Eye (tissue), 1 donor: ENCODE measurements around the gene LDHA.
"Not testable (repeated sequence)": the region's sequence is repeated elsewhere in the genome, so short reads cannot be mapped to it uniquely, and the experiment has no call there.

Source experiments
- DNase-seq: peaks from one replicate; pipeline ENCODE4 v3.0.0-alpha.2; 2015

LDHA gene

GRCh38 chr11:18394928-18395734 is 768 bp downstream of the LDHA start:
- DNase-seq: peak; percentile 75

DNA sequence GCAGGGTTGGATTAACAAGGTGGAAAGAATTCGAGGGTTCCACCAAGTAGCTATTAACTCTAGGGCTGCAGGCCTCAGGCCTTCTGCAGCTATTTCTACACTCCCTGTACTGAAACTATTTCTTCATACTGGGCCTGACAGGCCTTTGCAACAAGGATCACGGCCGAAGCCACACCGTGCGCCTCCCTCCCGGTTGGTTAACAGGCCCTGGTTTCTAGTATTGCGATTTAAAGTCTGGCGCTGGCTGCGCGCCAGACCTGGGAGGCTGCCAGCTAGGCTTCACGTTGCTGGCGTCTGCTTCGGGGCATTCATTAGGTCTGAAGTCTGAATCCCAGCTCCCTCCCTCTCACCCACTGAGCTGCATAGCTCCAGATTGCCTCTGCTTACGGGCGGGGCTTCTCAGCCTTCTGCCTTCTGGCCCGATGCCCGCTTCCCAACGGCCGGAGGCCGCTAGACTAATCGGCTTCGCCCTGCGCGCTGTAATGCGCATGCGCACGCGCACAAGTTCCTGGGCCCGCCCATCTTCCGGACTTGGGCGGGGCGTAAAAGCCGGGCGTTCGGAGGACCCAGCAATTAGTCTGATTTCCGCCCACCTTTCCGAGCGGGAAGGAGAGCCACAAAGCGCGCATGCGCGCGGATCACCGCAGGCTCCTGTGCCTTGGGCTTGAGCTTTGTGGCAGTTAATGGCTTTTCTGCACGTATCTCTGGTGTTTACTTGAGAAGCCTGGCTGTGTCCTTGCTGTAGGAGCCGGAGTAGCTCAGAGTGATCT is 1.6 kb downstream of the LDHA start:
- peak; percentile 99 for DNase-seq

- DNase-seq: no peak
Observed at GRCh38 chr11:18397921-18398320, 3.6 kb downstream of the LDHA start.

DNA sequence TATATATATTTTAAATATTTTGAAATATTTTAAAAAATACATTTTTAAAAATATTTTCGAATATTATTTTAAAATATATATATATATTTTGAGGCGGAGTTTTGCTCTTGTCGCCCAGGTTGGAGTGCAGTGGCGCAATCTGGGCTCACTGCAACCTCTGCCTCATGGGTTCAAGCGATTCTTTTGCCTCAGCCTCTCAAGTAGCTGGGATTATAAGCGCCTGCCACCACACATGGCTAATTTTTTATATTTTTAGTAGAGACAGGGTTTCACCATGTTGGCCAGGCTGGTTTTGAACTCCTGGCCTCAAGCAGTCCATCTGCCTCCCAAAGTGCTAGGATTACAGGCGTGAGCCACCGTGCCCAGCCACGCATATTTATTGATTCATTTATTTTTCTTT is 6.7 kb downstream of the LDHA start:
- DNase-seq: not testable (repeated sequence)

DNA sequence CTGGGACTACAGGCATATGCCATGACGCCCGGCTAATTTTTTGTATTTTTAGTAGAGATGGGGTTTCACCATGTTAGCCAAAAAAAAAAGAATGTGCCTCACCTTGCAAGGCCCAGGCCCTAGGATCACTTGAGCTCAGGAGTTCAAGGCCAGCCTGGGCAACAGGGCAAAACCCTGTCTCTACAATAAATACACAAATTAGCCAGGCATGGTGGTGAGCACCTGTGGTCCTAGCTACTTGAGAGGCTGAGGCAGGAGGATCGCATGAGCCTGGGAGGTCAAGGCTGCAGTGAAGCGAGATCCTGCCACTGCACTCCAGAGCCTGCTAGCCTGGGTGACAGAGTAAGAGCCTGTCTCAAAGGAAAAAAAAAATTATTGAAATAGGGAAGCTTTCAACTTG is 9.7 kb downstream of the LDHA start:
- DNase-seq: no peak

GRCh38 chr11:18407400-18407799 is 13.0 kb downstream of the LDHA start:
- not testable (repeated sequence) for DNase-seq

GRCh38 chr11:18408558-18409291 is 14.4 kb downstream of the LDHA start:
- DNase-seq: no peak

DNA sequence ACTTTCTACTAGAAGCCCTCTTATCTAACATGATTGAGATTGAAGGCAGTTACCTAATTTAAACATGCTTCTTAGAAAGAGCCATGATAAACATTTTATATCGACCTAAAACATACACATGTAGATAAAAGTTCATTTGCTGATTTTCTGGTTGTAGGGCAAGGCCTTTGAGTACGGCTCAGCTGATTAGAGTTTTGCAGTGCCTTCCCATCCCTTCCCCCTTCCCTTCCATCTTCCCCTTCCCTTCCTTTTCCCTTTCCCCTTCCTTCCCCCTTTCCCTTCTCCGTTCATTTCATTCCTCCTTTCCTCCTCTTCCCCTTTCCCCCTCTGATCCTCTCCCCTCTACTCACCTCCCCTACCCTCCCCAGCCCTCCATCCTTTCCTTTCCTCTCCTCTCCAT is 22.1 kb downstream of the LDHA start:
- no peak for DNase-seq

GRCh38 chr11:18419040-18419439 is 24.7 kb downstream of the LDHA start:
- no peak for DNase-seq

GRCh38 chr11:18420067-18420466 is 25.7 kb downstream of the LDHA start:
- no peak for DNase-seq

- no peak for DNase-seq
Observed at GRCh38 chr11:18427240-18427639, 32.9 kb downstream of the LDHA start.

DNA sequence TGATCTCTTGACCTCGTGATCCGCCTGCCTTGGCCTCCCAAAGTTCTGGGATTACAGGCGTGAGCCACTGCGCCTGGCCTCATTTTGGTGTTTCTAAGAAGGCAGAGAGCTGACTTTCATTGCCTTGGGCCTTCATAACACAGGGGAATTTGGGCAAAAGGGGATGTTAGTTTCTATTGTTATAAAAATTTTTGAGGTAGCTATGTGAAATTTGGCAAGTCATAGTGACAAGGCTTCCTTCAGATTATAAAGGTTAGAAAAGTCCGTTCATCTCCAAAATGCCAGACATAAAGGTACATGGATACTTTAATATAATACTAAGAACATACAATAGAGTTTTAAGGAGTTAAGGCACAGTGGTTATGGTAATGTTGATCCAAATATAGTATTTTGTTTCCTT is 35.0 kb downstream of the LDHA start:
- DNase-seq: no peak

GRCh38 chr11:18438691-18439090 is 44.3 kb downstream of the LDHA start:
- DNase-seq: no peak

DNA sequence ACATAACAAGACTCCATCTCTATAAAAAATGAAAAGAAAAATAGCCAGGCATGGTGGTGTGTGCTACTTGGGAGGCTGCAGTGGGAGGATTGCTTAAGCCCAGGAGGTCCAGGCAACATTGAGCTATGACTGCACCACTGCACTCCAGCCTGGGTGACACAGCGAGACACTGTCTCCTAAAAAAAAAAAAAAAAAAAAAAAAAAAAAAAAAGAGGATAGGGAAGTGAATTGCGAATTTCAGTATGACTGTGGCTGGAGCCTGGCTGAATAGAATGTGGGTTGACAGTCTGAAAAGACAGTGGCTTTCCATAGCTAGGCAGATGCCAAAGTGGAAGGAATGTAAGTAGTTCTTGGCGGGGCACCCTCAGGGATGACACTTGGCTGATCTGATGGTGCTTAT is 54.9 kb downstream of the LDHA start:
- no peak for DNase-seq

DNA sequence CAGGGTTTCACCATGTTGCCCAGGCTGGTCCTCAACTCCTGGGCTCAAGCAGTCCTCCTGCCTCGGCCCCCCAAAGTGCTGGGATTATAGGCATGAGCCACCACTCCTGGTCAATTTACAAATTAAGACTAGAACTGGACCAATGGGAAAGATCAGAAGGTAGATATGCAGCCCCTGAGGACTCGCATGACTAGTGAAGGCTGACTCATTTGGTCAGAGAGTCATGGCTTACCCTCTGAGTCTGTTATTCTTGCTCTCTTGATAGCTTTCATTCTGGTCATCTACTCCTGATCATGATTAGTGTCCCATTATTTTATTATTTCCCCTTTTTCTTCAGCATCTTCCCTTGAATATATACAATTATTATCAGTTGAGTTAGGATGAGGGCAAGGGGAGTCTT is 58.6 kb downstream of the LDHA start:
- DNase-seq: no peak

- DNase-seq: no peak
Observed at GRCh38 chr11:18455686-18456372, 61.5 kb downstream of the LDHA start, which contains the start of gene LDHAL6A. Gene LDHAL6A, plus strand, starts transcription at chr11:18455856. Its CDS starts 825 bp downstream, at chr11:18456681.

DNA sequence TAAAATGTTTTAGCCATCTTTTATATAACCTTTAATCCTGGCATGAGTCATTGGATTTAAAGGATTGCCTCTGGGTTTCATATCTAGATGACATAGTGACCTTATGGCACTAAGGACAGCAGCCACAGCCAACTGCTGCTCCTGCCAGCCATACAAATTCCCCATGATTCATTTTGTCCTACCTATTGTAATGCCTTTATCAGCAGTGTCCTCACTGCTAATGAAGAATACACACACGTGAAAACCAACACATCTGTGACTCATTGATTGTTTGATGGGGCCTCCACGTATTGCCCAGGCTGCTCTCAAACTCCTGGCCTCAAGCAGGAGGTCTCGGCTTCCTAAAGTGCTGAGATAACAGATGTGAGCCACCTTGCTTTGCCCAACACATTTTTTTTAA is 63.1 kb downstream of the LDHA start:
- DNase-seq: no peak
